Skeletal muscle tissue (tissue), 2 donors: ENCODE results near the gene ILDR1. TPM values are rescaled to one million over a fixed set of nuclear protein-coding genes. Genes with fewer than 3 reads are reported as not detected.

ENCODE experiments used
- small RNA-seq: library from RNA; depleted of rRNA; stranded (forward); fragments of <200 nt; gene quantifications from one replicate; pipeline ENCODE3, GENCODE V24; 2014
- total RNA-seq: library from RNA; depleted of rRNA; stranded (reverse); fragments of >200 nt; gene quantifications from one replicate; pipeline ENCODE4 v1.2.3, GENCODE V29; 2014

Gene ILDR1
- total RNA-seq, 1 donor from 2014 or later = not detected

Small RNA genes within 50 kb of the gene (small RNA-seq; reads per million reads assigned to genes)
- gene RF00019 = not detected

Other genes with a start within 250 kb of the ILDR1 start
- 16.2 TPM for gene IQCB1, start 187.2 kb downstream of the ILDR1 start, total RNA-seq
- 12.5 TPM for gene EAF2, start 187.0 kb downstream of the ILDR1 start, total RNA-seq
- gene SLC15A2, start 127.8 kb downstream of the ILDR1 start, total RNA-seq = 33.4 TPM
- 3.7 TPM for gene CD86, start 33.1 kb upstream of the ILDR1 start, total RNA-seq
- gene CASR, start 161.4 kb upstream of the ILDR1 start, total RNA-seq = not detected